HG02938 (cell line): ENCODE results near the gene KCNJ6.
"Not testable (repeated sequence)": the region's sequence is repeated elsewhere in the genome, so short reads cannot be mapped to it uniquely, and the experiment has no call there.

Experiments used
- ATAC-seq: cut with Tn5 transposase; IDR thresholded peaks from one replicate; pipeline ENCODE4 v1.9.1; 2021; ENCODE audit warnings: mild to moderate bottlenecking, moderate library complexity; ENCODE audit not compliant: unreplicated experiment

KCNJ6 gene

GRCh38 chr21:37622755-37623154 is 293.5 kb downstream of the KCNJ6 start:
- ATAC-seq: no peak

GRCh38 chr21:37620401-37620800 is 295.9 kb downstream of the KCNJ6 start:
- no peak for ATAC-seq

GRCh38 chr21:37619464-37619974 is 296.7 kb downstream of the KCNJ6 start:
- no peak for ATAC-seq

- no peak for ATAC-seq
These were observed 298.2 kb downstream of the KCNJ6 start for GRCh38 chr21:37618081-37618480.

GRCh38 chr21:37615962-37616361 is 300.3 kb downstream of the KCNJ6 start:
- no peak for ATAC-seq

- ATAC-seq: no peak
These were observed 301.8 kb downstream of the KCNJ6 start for GRCh38 chr21:37614351-37614875.

- no peak for ATAC-seq
These were observed 309.2 kb downstream of the KCNJ6 start for GRCh38 chr21:37607081-37607480.

- no peak for ATAC-seq
These were observed 309.7 kb downstream of the KCNJ6 start for GRCh38 chr21:37606549-37606948.

GRCh38 chr21:37605006-37605405 is 311.3 kb downstream of the KCNJ6 start:
- ATAC-seq: no peak

GRCh38 chr21:37603129-37603528 is 313.1 kb downstream of the KCNJ6 start:
- ATAC-seq: no peak

GRCh38 chr21:37601915-37602314 is 314.3 kb downstream of the KCNJ6 start:
- no peak for ATAC-seq

- no peak for ATAC-seq
These were observed 315.2 kb downstream of the KCNJ6 start for GRCh38 chr21:37601027-37601426.

GRCh38 chr21:37595944-37596343 is 320.3 kb downstream of the KCNJ6 start:
- ATAC-seq: no peak

GRCh38 chr21:37594472-37594951 is 321.7 kb downstream of the KCNJ6 start:
- ATAC-seq: no peak

- no peak for ATAC-seq
These were observed 322.4 kb downstream of the KCNJ6 start for GRCh38 chr21:37593740-37594471.

GRCh38 chr21:37593015-37593414 is 323.2 kb downstream of the KCNJ6 start:
- ATAC-seq: no peak

GRCh38 chr21:37592496-37592895 is 323.8 kb downstream of the KCNJ6 start:
- ATAC-seq: no peak

GRCh38 chr21:37591994-37592393 is 324.3 kb downstream of the KCNJ6 start:
- ATAC-seq: not testable (repeated sequence)

- not testable (repeated sequence) for ATAC-seq
These were observed 325.4 kb downstream of the KCNJ6 start for GRCh38 chr21:37590836-37591235.

- not testable (repeated sequence) for ATAC-seq
These were observed 327.6 kb downstream of the KCNJ6 start for GRCh38 chr21:37588644-37589043.

- ATAC-seq: no peak
These were observed 328.6 kb downstream of the KCNJ6 start for GRCh38 chr21:37587635-37588177.

- ATAC-seq: no peak
These were observed 329.1 kb downstream of the KCNJ6 start for GRCh38 chr21:37587203-37587602.
